GM21381 (cell line): Measurements from ENCODE around the gene KCNAB2.

Experiments
- ATAC-seq: cut with Tn5 transposase; IDR thresholded peaks from one replicate; pipeline ENCODE4 v1.9.1; 2021; ENCODE audit warnings: mild to moderate bottlenecking, moderate library complexity; ENCODE audit not compliant: unreplicated experiment

Gene KCNAB2

DNA sequence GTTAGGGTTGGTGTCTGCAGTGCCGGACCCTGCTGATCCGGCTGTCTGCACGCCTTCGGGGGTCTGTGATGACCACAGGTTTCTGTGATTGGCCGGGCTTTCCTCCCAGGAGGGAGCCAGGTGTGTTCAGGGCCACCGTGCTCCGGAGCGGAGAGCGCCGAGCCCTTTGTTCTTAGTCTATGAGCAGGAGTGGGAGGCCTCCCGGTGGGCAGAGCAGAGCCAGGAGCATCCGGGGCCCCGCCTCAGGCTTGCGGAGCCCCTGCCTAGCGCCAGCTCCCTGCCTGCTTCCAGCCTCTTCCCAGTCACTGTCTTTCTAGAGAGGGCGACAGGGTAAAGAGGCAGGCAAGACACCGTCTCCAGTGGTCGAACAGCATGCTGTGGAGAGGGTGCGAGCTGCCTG, 31.8 kb downstream of the KCNAB2 start:
- no peak for ATAC-seq

DNA sequence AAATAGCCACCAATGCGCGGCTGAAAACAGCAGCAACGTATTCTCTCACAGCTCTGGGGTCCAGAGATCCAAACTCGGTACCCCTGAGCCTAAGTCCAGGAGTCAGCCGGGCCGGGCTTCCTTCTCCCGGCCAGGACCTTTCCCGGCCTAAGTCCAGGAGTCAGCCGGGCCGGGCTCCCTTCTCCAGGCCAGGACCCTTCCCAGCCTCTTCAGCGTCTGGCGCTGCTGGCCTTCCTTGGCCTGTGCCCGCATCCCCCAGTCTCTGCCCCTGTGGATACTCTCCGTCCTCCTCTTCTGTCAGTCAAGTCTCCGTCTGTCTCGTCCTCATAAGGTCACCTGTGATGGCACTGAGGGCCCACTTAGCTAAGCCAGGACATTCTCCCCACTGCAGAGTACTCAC, 32.2 kb downstream of the KCNAB2 start:
- ATAC-seq, result no peak

DNA sequence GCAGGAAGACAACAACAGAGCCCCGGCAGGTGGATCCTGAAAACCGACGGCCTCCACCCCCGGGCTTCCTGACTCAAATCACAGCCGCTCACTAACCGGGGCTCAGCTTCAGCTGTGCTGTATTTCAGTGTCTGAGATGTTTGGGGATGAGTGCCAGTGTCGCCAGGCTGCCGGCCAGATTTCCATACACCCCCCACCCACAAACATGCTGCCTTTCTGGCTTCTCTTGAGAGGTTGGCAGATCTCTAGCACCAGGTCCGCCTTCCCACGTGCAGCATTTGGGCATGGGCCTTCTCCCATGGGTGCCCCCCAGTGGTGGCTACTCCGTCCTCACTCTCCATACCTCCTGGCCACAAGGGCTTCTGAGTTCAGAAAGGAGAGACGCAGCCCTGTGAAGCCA, 34.8 kb downstream of the KCNAB2 start:
- ATAC-seq, result no peak

DNA sequence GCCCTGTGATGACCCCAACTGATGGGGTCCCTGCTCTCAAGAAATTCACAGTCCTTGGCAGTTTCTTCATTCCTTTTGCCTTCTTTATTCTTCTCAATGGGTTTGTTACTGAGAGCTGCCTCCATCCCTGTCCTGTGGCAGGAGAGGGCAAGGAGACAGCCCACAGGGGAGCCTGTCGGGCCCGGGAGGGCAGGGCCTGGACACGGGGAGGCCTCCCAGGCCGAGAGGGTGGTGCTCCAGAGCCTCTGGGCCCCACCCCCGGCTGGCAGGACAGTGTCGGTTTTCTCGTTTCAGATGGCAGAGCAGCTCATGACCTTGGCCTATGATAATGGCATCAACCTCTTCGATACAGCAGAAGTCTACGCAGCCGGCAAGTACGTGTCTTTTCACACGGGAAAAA, 36.2 kb downstream of the KCNAB2 start:
- no peak for ATAC-seq

DNA sequence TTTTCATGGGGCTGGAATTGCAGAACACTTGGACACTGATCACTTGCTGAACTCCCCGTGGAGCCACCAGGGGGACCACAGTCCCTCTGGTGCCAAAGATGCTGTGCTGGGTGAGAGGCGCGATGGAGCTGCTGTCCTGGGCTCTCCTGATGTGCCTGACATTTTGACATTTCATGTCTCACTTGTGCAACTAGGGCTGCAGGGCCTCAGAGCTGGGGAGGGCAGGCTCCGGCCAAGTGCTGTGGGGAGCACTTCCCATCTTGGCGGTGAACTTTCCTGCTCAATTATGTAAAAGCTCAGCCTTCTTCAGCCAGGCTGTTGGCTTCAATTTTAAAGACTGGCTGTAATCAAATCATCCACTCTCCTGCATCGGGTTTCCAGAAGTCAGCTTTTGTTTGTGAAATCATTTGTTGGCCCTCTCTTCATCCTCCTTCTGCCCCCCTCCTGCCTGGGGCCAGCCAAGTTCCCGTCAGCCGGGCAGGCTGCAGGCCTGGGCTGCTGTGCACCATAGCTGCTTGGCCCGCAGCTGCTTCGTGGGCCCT, 36.8 kb downstream of the KCNAB2 start:
- ATAC-seq, result no peak

DNA sequence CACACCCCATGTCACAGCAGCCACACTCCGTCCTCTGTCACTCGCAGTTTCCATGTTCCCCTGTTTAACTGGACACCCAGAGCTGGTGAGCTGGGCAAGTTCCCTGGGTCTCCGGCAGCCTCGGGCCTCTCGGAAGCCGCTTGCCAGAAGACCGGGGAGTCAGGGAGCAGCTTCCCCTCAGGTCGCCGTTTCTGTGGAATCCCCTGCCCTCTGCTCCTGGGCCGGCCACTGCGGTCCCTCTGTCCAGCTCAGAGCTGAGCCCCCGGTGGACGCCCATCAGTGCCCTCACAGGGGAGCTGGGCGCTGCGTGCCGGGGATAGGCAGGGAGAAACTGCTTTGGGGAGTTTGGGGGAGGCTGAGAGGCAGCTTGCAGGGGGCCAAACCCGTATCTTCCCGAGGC, 37.7 kb downstream of the KCNAB2 start:
- no peak for ATAC-seq

DNA sequence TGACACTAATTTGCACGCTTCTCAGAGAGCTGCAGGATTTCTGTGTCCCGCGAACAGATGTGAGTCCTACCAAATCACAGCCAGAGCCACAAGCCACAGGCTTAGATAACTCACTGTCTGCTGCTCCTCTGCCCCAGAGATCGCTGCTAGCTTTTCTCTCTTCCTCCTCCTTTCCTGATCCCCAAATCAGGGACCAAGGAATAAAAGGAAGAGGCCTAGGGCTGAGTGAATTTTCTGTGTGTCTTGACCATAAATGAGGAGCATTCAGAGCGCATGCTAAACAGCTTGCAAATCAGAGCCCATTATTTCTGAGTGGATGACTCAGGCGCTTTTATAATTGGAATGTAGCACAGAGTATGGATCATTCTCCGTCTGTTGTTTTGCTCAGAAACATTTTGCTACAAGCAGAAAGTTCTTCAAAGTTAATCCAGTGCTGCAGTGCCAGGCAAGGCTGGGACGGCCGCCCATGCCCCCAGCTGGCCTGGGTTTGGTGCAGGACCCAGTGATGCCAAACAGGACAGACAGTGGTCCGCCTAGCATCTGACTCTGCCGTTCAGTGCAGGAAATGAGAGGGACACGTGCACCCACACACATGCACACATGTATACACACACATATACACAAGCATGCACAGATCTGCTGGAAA, 38.2 kb downstream of the KCNAB2 start:
- ATAC-seq, result no peak

DNA sequence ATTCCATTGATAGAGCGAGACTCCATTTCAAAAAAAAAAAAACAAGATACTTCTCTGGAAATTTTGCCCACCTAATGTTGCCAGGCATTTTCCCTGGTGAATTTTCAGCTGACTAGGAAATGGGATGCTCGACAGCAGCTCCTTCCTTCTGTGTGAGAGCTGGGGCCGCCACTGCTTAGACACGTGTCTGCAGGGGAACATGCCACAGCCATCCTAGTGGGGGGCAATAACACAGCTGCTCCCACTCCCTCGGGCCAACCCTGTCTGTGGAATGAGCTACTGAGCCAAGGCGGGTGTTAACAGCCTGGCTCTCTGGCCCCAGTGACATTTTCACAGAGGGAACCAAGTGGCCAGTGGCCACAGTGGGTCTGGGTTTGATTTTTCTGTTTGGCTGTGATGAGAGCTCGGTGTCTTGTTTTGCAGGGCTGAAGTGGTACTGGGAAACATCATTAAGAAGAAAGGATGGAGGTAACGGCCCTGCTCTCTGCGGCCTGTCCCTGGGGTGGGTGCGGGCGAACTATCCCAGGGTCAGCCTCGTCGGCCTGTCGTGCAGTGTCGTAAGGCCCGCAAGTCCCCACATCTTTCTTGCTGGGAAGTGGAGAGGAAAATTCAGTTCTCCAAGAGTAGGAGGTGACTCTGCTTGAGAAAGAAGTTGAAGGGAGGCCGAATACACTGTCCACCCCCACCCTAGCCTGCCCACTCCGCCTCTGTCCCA, 39.2 kb downstream of the KCNAB2 start:
- ATAC-seq, result no peak

DNA sequence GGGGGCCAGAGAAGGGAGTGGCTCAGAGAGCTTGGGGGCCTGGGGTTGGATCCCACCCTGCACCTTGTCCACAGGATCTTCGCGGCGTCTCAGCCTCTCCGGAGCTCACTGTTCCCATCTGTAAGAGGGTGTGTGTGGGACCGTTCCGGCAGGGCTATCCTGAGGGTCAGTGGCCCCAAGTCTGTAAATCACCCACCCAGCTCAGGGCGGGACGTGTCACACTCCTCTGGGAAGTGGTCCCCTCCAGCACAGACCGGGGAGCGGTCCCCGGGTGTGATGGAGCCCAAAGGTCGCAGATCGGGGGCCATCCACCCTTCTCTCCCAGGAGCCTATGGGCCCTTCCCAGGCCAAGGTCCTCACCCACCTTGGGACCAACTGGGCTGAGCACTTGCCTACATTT, 40.0 kb downstream of the KCNAB2 start:
- ATAC-seq, result no peak

DNA sequence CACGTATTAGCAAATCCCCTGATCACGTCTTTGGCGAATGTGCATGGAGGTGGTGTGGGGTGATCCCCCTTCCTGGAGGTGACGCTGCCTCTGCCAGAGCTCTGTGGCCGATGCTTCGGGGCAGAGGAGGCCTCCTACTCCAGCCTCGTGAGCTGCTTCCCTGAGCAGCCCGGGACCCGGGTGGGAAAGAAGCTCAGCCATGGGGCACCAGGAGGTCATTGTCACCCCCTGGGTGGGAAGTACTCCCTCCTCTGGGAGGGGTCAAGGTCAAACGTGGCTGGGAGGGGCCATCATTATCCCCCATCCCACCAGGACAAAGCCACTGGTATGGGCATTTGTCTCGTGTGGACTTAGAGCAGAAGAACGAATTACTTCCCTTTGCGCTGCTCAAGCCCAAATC, 40.7 kb downstream of the KCNAB2 start:
- no peak for ATAC-seq

DNA sequence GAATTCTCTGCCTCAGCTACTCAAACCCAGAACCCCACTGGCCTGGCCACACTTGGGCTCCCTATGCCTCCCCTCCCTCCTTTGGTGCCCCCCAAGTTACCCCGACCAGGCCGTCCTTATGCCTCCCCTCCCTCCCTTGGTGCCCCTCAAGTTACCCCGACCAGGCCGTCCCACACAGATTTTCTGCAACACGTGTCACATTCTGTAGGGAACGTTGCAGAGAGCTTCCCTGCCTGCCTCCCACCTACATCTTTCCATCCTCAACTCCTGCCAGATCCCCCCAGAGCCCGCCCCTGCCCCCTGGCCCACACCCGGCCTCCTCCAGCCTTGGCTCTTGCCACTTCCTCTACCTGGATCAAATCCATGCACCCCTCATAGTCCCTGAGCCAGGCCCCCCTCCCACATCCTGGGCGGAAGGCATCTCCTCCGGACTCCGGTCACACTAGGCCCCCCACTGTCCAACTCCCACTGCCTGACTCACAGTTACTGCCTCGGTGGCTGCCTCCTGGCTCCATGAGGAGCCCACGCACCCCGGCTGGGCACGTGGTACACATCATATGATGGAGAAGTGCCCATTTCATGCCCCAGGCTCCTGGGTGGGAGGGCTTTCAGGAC, 41.2 kb downstream of the KCNAB2 start:
- no peak for ATAC-seq

DNA sequence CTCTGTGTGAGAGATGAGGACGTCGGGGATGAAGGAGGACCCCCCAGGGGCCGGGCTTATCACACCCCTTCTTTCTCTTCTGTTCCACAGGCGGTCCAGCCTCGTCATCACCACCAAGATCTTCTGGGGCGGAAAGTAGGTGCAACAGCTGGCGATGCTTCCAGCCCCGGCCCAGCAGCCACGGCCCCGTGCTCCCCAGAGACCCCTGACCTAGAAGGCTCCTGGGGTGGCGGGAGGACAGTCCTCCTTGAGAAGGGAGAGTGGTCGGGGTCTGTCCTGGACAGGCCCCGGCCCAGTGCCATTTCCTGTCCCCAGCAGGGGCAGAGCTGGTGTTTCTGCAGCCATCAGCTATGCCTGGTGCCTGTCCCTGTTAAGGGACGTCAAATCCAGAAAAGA, 41.7 kb downstream of the KCNAB2 start:
- no peak for ATAC-seq

DNA sequence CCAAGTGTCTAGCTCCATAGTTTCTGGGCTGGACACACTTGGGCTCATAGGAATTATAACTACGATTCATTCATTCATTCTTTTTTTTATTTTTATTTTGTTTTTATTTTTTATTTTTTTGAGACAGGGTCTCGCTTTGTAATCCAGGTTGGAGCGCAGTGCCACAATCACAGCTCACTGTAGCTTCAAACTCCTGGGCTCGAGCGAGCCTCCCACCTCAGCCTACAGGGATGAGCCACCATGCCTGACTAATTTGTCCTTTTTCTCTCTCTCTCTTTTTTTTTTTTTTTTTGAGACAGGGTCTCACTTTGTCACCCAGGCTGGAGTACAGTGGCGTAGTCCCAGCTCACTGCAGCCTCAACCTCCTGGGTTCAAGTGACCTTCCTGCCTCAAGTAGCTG, 42.3 kb downstream of the KCNAB2 start:
- no peak for ATAC-seq

DNA sequence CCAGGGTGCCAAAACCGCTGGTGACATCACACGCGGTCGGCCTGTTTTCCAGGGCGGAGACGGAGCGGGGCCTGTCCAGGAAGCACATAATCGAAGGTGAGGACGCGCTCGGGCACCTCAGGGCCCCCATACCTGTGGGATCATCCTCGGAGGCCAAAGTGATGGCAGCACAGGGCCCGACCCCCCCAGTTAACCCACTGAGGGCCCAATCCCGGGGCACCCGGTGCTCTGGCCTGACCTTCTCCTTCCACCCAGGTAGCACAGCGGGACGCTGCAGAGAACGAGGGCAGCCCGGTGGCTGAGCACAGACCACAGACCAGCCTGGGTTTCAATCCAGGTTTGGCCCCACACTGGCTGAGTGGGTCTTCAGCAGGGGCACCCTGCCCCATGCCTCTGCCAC, 43.3 kb downstream of the KCNAB2 start:
- no peak for ATAC-seq

DNA sequence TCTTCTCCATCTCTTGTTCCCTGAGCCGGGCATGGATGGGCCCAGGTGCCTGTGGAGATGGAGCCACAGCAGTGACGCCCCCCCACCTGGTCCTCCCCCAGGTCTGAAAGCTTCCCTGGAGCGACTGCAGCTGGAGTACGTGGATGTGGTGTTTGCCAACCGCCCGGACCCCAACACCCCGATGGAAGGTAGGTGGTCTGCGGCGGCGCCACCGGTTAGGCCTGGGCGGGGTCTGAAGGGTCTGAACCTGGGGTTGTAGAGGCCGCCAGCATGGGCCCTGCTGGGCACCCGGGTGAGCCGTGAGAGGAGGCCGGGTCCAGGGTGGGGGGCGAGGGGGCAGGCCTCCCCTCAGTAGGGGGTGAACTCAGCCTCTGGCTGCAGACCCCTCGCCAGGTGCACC, 44.6 kb downstream of the KCNAB2 start:
- ATAC-seq, result no peak

DNA sequence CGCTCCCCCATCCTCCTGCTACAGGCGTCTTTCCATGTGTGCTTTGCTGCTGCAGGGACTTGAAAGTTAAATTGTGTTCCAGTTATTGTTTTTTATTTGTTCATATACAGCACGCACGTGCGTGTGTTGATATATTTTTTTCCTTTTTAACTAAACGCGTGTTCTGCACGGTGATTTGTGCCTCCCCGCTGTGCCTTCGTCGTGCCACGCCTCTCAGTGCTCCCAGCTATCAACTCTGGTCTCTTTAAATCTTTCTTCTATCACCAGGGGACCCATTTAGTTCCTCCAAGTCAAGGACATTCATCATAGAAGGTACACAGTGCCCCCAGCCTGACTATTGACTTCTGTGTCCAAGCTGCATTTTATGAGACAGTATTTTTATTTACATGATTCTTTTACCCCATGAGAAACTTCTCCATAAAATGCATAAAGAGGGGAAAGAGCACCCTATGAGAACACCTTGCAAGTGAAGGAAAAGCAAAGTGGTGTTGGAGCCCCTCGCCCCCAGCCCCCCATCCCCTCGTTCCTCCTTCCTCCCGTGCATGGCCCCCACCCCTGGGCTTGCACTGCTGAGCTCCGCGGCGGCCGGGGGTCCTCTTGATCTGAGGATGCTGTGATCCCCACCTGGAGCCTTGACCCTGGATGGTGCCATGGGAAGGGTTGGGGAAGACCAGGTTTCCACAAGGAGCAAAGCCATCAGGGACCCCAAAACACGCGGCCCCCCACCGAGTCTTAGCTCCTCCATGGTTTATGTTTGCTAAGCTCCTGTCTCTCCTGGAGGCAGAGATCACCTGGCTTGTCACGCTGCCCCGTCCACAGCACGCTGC, 45.5 kb downstream of the KCNAB2 start:
- no peak for ATAC-seq

DNA sequence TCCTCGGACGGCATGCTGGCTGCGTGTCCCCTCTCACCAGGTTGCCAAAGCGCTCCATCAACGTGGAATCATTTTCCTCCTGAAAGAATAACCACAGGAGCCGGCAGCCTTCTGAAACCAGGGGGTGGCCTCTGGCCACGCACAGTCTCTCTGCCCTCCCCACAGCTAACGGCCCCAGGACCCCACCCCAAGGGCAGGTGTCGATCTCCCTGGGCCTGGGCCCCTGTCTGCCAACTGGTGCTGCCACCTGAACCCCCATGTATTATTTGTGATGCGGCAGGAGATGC, 46.1 kb downstream of the KCNAB2 start:
- ATAC-seq, result no peak

DNA sequence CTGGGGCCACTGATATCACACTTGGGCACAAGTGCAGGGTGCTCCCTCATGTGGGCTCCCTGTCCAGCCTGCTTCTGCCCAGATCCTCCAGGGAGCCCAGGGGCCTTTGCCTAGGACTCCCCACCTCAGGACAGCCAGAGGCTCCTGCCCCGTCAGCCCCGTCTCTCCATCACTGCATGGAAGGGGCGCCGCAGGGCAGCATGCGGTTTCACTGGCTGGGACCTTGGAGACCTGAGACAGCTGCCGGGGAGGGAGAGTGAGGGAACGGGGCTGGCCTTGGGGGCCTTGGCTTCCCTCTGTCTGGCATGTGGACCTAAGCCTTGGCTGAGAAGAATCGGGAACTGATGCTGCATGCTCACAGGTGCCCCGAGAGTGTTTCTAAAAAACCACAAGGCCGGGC, 46.5 kb downstream of the KCNAB2 start:
- no peak for ATAC-seq

DNA sequence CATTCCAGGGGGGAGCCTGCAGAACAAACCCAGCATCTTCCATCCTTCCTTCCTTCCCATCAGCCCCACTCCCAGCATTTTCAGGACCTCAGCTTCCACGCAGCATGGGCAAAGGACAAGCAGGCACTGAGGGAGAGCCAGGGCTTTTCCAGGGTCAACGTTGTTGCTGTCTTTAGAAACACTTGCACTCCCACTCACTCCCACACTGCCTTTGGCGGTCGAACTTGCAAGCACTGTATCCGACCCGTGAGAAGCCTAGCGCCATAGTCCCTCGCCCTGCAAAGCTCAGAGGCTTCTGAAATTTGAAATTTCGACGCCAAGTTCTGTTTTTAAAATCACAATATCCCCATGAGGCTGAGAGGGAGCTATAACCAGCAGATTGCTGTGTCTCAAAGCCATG, 47.4 kb downstream of the KCNAB2 start:
- no peak for ATAC-seq

DNA sequence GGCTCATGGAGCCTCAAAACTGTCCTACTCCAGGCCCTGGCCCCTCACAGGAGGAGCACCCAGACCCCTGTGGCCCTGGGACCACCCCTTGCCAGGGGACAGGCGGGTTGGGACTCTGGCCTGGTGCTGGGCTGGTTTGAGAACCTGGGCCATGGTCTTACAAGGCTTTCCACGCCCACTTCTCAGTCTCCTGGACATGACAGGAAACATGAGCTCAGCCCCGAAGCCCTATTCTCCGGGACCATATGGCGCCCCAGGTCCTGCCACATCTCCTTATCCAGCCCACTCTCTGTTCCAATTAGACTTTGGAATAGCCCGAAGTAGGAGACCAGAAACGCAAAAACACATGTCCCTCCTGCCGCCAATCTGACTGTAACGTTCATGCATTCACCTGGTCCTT, 47.9 kb downstream of the KCNAB2 start:
- ATAC-seq, result no peak

DNA sequence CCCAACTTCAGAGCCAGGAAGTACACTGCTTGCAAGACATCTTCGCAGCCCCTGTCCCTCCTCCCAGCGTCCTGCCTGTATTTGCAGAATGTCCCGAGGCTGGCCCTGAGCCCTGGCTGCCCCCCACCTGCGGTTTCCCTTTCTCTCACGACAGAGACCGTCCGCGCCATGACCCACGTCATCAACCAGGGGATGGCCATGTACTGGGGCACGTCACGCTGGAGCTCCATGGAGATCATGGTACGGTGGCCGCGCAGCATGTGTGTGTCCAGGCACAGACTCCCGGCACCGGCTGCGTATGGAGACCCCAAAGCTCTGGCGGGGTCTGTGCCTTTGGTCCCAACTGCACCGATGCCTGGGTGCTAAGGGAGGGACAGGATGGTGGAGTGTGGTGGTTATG, 48.6 kb downstream of the KCNAB2 start:
- ATAC-seq, result no peak
